Measurements from ENCODE around the gene PMPCA. TPM values are rescaled to one million over a fixed set of nuclear protein-coding genes. Genes with fewer than 3 reads are reported as not detected.

PMPCA gene
- total and polyA plus RNA-seq, 2 donors (not counting 1 experiment from before 2014, with no cell fraction given), result 26.4 to 70.2 TPM

GRCh38 chr9:136473354-136473721 lies 62.9 kb downstream of the PMPCA start:
- no peak overlapping the region for H3K4me3 ChIP-seq (replicated peaks in 1 of 4; ENCODE audit: control extremely low read depth in 1 of 4, insufficient read depth in 1 of 4, low read depth in 3 of 4, low read length in 4 of 4)
- H4K20me1 ChIP-seq (ENCODE audit: control insufficient read depth, extremely low read depth, insufficient read depth, low read length), result no peaks in the 10 kb centered on the region
- H3K4me1 ChIP-seq (ENCODE audit: control insufficient read depth, extremely low read depth, insufficient read depth, low read length), result no peaks in the 10 kb centered on the region
- no peak for DNase-seq (ENCODE audit: low read depth in 2 of 2)
- H3K4me2 ChIP-seq (ENCODE audit: extremely low read depth, insufficient read depth, low read length), result no peak overlapping the region
- TF ChIP-seq EZH2 (IDR thresholded peaks at IDR 0.05; ENCODE audit: low read length, missing control alignments) (no peak), CTCF (conservative IDR thresholded peaks at IDR 0.05 in 1 of 2, IDR thresholded peaks at IDR 0.05 in 1 of 2; ENCODE audit: low read depth in 1 of 2, low read length in 2 of 2) (no peak)
- H3K79me2 ChIP-seq (ENCODE audit: control insufficient read depth, insufficient read depth, low read length), result peaks cover 58% of the 10 kb centered on the region
- no peak overlapping the region for H2AFZ ChIP-seq (ENCODE audit: low read length)
- H3K36me3 ChIP-seq (ENCODE audit: control insufficient read depth, insufficient read depth, low read length), result peaks cover 66% of the 10 kb centered on the region
- no peaks in the 10 kb centered on the region for H3K27me3 ChIP-seq (ENCODE audit: control insufficient read depth, insufficient read depth, low read length)
- no peak overlapping the region for H3K9ac ChIP-seq (ENCODE audit: insufficient read depth, low read length)
- no peaks in the 10 kb centered on the region for H3K9me3 ChIP-seq (ENCODE audit: control insufficient read depth, insufficient read depth, low read depth, low read length)
- no peak overlapping the region for H3K27ac ChIP-seq (ENCODE audit: insufficient read depth, low read length)

Other genes with a start within 250 kb of the PMPCA start
- not detected in 2 replicates for gene LHX3, start 205.5 kb upstream of the PMPCA start, total RNA-seq
- not detected in 2 replicates for gene LHX3, start 205.5 kb upstream of the PMPCA start, polyA plus RNA-seq
- 7.2 and 7.8 TPM in 2 replicates for gene QSOX2, start 164.8 kb upstream of the PMPCA start, total RNA-seq
- 13.2 and 14.7 TPM in 2 replicates for gene QSOX2, start 164.8 kb upstream of the PMPCA start, polyA plus RNA-seq
- not detected in 2 replicates for gene CCDC187, start 106.6 kb upstream of the PMPCA start, total RNA-seq
- gene CCDC187, start 106.6 kb upstream of the PMPCA start, polyA plus RNA-seq, result under 0.01 TPM in 1 of 2 replicates, not detected in the other
- gene GPSM1, start 83.1 kb upstream of the PMPCA start, total RNA-seq, result 54.2 and 60.3 TPM in 2 replicates
- 15.8 and 17.2 TPM in 2 replicates for gene GPSM1, start 83.1 kb upstream of the PMPCA start, polyA plus RNA-seq
- 14.2 and 14.6 TPM in 2 replicates for gene DNLZ, start 46.9 kb upstream of the PMPCA start, total RNA-seq
- 5.8 and 7.4 TPM in 2 replicates for gene DNLZ, start 46.9 kb upstream of the PMPCA start, polyA plus RNA-seq
- 1.0 and 3.3 TPM in 2 replicates for gene CARD9, start 37.0 kb upstream of the PMPCA start, total RNA-seq
- gene CARD9, start 37.0 kb upstream of the PMPCA start, polyA plus RNA-seq, result 0.16 and 0.69 TPM in 2 replicates
- gene SNAPC4, start 10.5 kb upstream of the PMPCA start, total RNA-seq, result 3.8 and 4.9 TPM in 2 replicates
- 1.8 and 2.4 TPM in 2 replicates for gene SNAPC4, start 10.5 kb upstream of the PMPCA start, polyA plus RNA-seq
- gene ENTR1, start within 50 bp of the PMPCA start, total RNA-seq, result 31.9 and 32.4 TPM in 2 replicates
- 24.5 and 30.7 TPM in 2 replicates for gene ENTR1, start within 50 bp of the PMPCA start, polyA plus RNA-seq
- gene INPP5E, start 29.2 kb downstream of the PMPCA start, total RNA-seq, result 5.6 and 7.8 TPM in 2 replicates
- 3.9 and 5.1 TPM in 2 replicates for gene INPP5E, start 29.2 kb downstream of the PMPCA start, polyA plus RNA-seq
- gene SEC16A, start 72.4 kb downstream of the PMPCA start, total RNA-seq, result 15.7 and 23.9 TPM in 2 replicates
- gene SEC16A, start 72.4 kb downstream of the PMPCA start, polyA plus RNA-seq, result 17.8 and 25.9 TPM in 2 replicates
- gene NOTCH1, start 135.4 kb downstream of the PMPCA start, total RNA-seq, result 10.9 and 12.1 TPM in 2 replicates
- gene NOTCH1, start 135.4 kb downstream of the PMPCA start, polyA plus RNA-seq, result 0.98 and 3.3 TPM in 2 replicates